Natural killer cell (primary cell): Measurements from ENCODE around the gene PRKAR1B. TPM values are rescaled to one million over a fixed set of nuclear protein-coding genes. Genes with fewer than 3 reads are reported as not detected.

ENCODE experiments used
- ATAC-seq, 3 donors: fragments of 150-1000 bp in 2 of 3; fragments of 200-7000 bp in 1 of 3; cut with Tn5 transposase; 1 replicate in 1 of 3; 2 replicates in 2 of 3; pipeline ENCODE4 v1.10.0; 2021; ENCODE audit warnings: mild to moderate bottlenecking in 2 of 3, moderate library complexity in 2 of 3
- DNase-seq, 2 donors: peaks; one replicate each; pipeline versions ENCODE4 v3.0.0 to v3.0.0-alpha.2; 2013 to 2021; ENCODE audit warnings: mixed read lengths in 1 of 2
- H3K27ac ChIP-seq: one replicate; pipeline ENCODE4 v1.5.1; 2013; ENCODE audit warnings: mild to moderate bottlenecking, low read length
- H3K27me3 ChIP-seq: one replicate; pipeline ENCODE4 v1.6.1; 2013; ENCODE audit warnings: low read length; ENCODE audit not compliant: control insufficient read depth, insufficient read depth
- H3K36me3 ChIP-seq: one replicate; pipeline ENCODE4 v1.6.1; 2013; ENCODE audit warnings: low read length; ENCODE audit not compliant: control insufficient read depth, insufficient read depth
- H3K4me1 ChIP-seq: one replicate; pipeline ENCODE4 v1.6.1; 2013; ENCODE audit warnings: low read length; ENCODE audit not compliant: control insufficient read depth, insufficient read depth
- H3K4me3 ChIP-seq: one replicate; pipeline ENCODE4 v1.5.1; 2013; ENCODE audit warnings: low read length
- H3K9me3 ChIP-seq: one replicate; pipeline ENCODE4 v1.6.1; 2013; ENCODE audit warnings: low read length; ENCODE audit not compliant: control insufficient read depth, insufficient read depth
- H3K27ac Mint-ChIP-seq, 2 donors: one replicate each; pipeline ENCODE4 v1.8.0; 2022; ENCODE audit warnings: mild to moderate bottlenecking in 2 of 2, mixed read lengths in 2 of 2, moderate library complexity in 1 of 2
- H3K27me3 Mint-ChIP-seq, 2 donors: one replicate each; pipeline ENCODE4 v1.8.0; 2022; ENCODE audit warnings: low read depth in 2 of 2, mixed read lengths in 2 of 2
- H3K36me3 Mint-ChIP-seq: one replicate; pipeline ENCODE4 v1.8.0; 2022; ENCODE audit warnings: mixed read lengths
- H3K4me1 Mint-ChIP-seq, 2 donors: one replicate each; pipeline ENCODE4 v1.8.0; 2022; ENCODE audit warnings: mixed read lengths in 2 of 2
- H3K4me3 Mint-ChIP-seq: one replicate; pipeline ENCODE4 v1.8.0; 2022; ENCODE audit warnings: mild to moderate bottlenecking, moderate library complexity, mixed read lengths
- H3K9me3 Mint-ChIP-seq, 2 donors: one replicate each; pipeline ENCODE4 v1.8.0; 2022; ENCODE audit warnings: mixed read lengths in 2 of 2
- WGBS: methylation state at CpG from one replicate; pipeline ENCODE4 v1.1.7; 2013; ENCODE audit warnings: missing lambda C conversion rate; ENCODE audit not compliant: insufficient coverage; 5-methylcytosine and 5-hydroxymethylcytosine counted together
- intact Hi-C: fragments of 100-400 bp; cut with micrococcal nuclease; formaldehyde crosslinking; loops from one replicate; pipeline ENCODE4 v1.14.2; 2022
- total RNA-seq, 4 donors: library from RNA; stranded (reverse); fragments of 120-200 nt in 1 of 4; gene quantifications; one replicate each; pipeline versions ENCODE4 v1.2.3 to v1.2.4, GENCODE V29; 2013 to 2022
- TF ChIP-seq, protein P1 (sequence below): fragments of 200-600 bp; IDR thresholded peaks from one replicate; pipeline ENCODE4 v1.8.0; 2022; ENCODE audit warnings: antibody characterized with exemption

The PRKAR1B gene
- total RNA-seq, 3 donors from 2014 or later (not counting 1 experiment from before 2014, with no cell fraction given): 2.4 to 3.8 (median 3.0) TPM

- intact Hi-C loops: no loop called here
- Histone ChIP-seq H3K4me3 (no peak overlapping the region), H3K4me1 (no peaks in the 10 kb centered on the region), H3K27me3 (no peaks in the 10 kb centered on the region), H3K27ac (no peak overlapping the region), H3K9me3 (peaks cover 10% of the 10 kb centered on the region), H3K36me3 (no peaks in the 10 kb centered on the region)
- Mint-ChIP-seq H3K9me3 (no peaks in the 10 kb centered on the region), H3K36me3 (no peaks in the 10 kb centered on the region), H3K4me1 (no peaks in the 10 kb centered on the region), H3K4me3 (no peak overlapping the region), H3K27ac (no peak overlapping the region), H3K27me3 (no peaks in the 10 kb centered on the region)
- WGBS: 94% methylated on average over 11 of the region's 11 CpGs
- TF ChIP-seq, protein P1, sequence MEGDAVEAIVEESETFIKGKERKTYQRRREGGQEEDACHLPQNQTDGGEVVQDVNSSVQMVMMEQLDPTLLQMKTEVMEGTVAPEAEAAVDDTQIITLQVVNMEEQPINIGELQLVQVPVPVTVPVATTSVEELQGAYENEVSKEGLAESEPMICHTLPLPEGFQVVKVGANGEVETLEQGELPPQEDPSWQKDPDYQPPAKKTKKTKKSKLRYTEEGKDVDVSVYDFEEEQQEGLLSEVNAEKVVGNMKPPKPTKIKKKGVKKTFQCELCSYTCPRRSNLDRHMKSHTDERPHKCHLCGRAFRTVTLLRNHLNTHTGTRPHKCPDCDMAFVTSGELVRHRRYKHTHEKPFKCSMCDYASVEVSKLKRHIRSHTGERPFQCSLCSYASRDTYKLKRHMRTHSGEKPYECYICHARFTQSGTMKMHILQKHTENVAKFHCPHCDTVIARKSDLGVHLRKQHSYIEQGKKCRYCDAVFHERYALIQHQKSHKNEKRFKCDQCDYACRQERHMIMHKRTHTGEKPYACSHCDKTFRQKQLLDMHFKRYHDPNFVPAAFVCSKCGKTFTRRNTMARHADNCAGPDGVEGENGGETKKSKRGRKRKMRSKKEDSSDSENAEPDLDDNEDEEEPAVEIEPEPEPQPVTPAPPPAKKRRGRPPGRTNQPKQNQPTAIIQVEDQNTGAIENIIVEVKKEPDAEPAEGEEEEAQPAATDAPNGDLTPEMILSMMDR: no peak
- no peak for DNase-seq
- ATAC-seq: no peak
These were observed 80.6 kb downstream of the PRKAR1B start for GRCh38 chr7:646487-646886.

- H3K27ac ChIP-seq: no peak overlapping the region
- no peak overlapping the region for H3K4me3 ChIP-seq
- no peaks in the 10 kb centered on the region for H3K36me3 ChIP-seq
- Mint-ChIP-seq H3K4me3 (no peak overlapping the region), H3K27ac (no peak overlapping the region), H3K9me3 (no peaks in the 10 kb centered on the region), H3K4me1 (no peaks in the 10 kb centered on the region), H3K27me3 (no peaks in the 10 kb centered on the region), H3K36me3 (no peaks in the 10 kb centered on the region)
- intact Hi-C loops: no loop called here
- ATAC-seq (no peak), DNase-seq (no peak)
- H3K9me3 ChIP-seq: peaks cover 4% of the 10 kb centered on the region
- WGBS: 91% methylated on average over 13 of the region's 13 CpGs
- no peaks in the 10 kb centered on the region for H3K4me1 ChIP-seq
- TF ChIP-seq, protein P1: no peak
- H3K27me3 ChIP-seq: no peaks in the 10 kb centered on the region
These were observed 81.5 kb downstream of the PRKAR1B start for GRCh38 chr7:645606-646005.

DNA sequence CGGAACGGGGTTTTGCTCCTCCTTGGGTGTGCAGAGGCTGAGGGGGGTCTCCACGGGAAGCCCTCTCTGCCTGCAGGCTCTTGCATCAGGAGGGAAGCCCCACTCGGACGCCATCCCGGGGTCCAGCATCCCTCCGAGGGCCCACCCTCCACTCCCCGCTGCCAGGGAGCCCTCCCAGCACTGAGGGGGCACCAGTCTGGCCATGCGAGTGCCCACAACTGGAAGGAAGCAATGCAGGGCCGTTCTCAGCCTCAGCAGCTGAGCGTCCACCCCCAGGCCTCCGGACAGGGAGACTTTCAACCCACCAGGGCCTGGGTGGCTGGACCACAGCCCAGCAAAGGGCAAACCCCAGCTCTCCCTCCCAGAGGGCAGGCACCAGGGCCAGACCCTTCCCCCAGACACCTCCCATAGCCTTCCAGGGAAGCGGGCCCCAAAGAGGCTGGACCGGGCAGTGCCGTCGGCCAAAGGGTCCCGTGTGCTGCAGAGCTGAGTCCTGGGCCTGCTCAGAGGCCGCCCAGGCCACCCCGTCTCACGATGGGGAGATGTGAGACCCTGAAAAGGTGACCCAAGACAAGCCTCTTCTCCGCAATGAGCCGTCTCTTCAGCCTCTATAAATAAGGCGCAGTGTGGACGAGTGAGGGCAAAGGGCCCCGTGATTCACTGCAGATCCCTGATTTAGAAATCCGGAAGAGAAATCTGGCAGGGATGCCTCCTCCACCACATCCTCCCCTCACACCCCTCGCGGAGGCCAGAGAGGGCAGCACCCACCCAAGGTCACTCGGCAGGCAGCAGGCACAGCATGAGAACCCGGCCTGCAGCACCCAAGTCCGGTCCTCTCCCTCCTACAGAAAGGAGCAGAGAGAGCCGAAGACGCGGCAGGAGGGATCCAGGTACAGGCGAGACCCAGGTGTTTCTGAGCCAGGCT lies 82.4 kb downstream of the PRKAR1B start:
- no peaks in the 10 kb centered on the region for H3K27me3 Mint-ChIP-seq
- H3K4me1 Mint-ChIP-seq: peaks cover 0 to 5% of the 10 kb centered on the region in 2 donors
- H3K27ac Mint-ChIP-seq: no peak overlapping the region
- no peak overlapping the region for H3K4me3 Mint-ChIP-seq
- Histone ChIP-seq H3K4me3 (no peak overlapping the region), H3K27ac (no peak overlapping the region), H3K4me1 (no peaks in the 10 kb centered on the region), H3K9me3 (peaks cover 4% of the 10 kb centered on the region), H3K27me3 (no peaks in the 10 kb centered on the region), H3K36me3 (no peaks in the 10 kb centered on the region)
- intact Hi-C loops: no loop called here
- DNase-seq: no peak
- H3K9me3 Mint-ChIP-seq: no peaks in the 10 kb centered on the region
- H3K36me3 Mint-ChIP-seq: no peaks in the 10 kb centered on the region
- no peak for ATAC-seq
- 96% methylated on average over 35 of the region's 35 CpGs for WGBS
- TF ChIP-seq, protein P1: no peak
